AG10803 (cell line): Measurements from ENCODE around the gene DCANP1.

ENCODE experiments used
- DNase-seq: peaks from one replicate; pipeline ENCODE4 v3.0.0; 2010; ENCODE audit warnings: low read depth
- H3K4me3 ChIP-seq: 2 replicates; pipeline ENCODE4 v1.5.1; 2011; ENCODE audit warnings: mild to moderate bottlenecking, low read length, control low read depth
- TF ChIP-seq, protein P1 (sequence below): conservative IDR thresholded peaks from 2 replicates; pipeline ENCODE4 v1.5.1; 2011; ENCODE audit warnings: mild to moderate bottlenecking, low read length, control low read depth, inconsistent platforms

Gene DCANP1

GRCh38 chr5:135426102-135427082 is 20.8 kb downstream of the DCANP1 start:
- TF ChIP-seq, protein P1, sequence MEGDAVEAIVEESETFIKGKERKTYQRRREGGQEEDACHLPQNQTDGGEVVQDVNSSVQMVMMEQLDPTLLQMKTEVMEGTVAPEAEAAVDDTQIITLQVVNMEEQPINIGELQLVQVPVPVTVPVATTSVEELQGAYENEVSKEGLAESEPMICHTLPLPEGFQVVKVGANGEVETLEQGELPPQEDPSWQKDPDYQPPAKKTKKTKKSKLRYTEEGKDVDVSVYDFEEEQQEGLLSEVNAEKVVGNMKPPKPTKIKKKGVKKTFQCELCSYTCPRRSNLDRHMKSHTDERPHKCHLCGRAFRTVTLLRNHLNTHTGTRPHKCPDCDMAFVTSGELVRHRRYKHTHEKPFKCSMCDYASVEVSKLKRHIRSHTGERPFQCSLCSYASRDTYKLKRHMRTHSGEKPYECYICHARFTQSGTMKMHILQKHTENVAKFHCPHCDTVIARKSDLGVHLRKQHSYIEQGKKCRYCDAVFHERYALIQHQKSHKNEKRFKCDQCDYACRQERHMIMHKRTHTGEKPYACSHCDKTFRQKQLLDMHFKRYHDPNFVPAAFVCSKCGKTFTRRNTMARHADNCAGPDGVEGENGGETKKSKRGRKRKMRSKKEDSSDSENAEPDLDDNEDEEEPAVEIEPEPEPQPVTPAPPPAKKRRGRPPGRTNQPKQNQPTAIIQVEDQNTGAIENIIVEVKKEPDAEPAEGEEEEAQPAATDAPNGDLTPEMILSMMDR: peak; percentile 87
- no peak overlapping the region for H3K4me3 ChIP-seq
- DNase-seq: peak; percentile 53

- no peak overlapping the region for H3K4me3 ChIP-seq
- no peak for DNase-seq
- TF ChIP-seq, protein P1: no peak
Observed at GRCh38 chr5:135425641-135426040, 21.5 kb downstream of the DCANP1 start.

GRCh38 chr5:135423846-135424168 is 23.3 kb downstream of the DCANP1 start:
- H3K4me3 ChIP-seq: no peak overlapping the region
- TF ChIP-seq, protein P1: no peak
- DNase-seq: no peak

- DNase-seq: no peak
- TF ChIP-seq, protein P1: no peak
- no peak overlapping the region for H3K4me3 ChIP-seq
Observed at GRCh38 chr5:135423146-135423845, 23.9 kb downstream of the DCANP1 start.

- H3K4me3 ChIP-seq: no peak overlapping the region
- no peak for DNase-seq
- TF ChIP-seq, protein P1: no peak
Observed at GRCh38 chr5:135422419-135422818, 24.7 kb downstream of the DCANP1 start.

- no peak overlapping the region for H3K4me3 ChIP-seq
- TF ChIP-seq, protein P1: no peak
- DNase-seq: no peak
Observed at GRCh38 chr5:135417083-135417482, 30.1 kb downstream of the DCANP1 start.
